HG02623 (cell line): ENCODE measurements around the gene CDH12.
"Not testable (repeated sequence)": the region's sequence is repeated elsewhere in the genome, so short reads cannot be mapped to it uniquely, and the experiment has no call there.

Experiments
- ATAC-seq: cut with Tn5 transposase; IDR thresholded peaks from one replicate; pipeline ENCODE4 v1.9.1; 2021; ENCODE audit warnings: moderate library complexity; ENCODE audit not compliant: unreplicated experiment

The CDH12 gene

DNA sequence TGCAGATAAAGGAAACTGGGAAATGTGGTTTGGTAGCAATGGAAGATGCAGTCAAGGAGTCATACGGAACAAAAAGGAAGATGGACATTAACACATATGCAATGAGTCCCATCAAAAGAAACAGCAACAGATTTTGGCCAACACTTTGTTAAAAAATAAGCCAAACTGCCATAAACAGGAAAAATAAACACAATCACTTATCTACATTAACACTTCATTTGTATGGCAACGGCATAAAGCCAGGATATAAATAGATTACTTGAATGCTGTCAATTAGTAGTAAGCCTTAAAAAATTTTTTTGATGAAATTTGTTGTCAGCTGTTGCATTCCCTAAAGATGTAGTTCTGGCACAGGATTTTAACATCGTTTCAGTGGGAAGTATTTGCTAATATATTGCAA lies 190.8 kb downstream of the CDH12 start:
- ATAC-seq, result no peak

- ATAC-seq, result no peak
These were observed 201.8 kb downstream of the CDH12 start for GRCh38 chr5:22651355-22651754.

DNA sequence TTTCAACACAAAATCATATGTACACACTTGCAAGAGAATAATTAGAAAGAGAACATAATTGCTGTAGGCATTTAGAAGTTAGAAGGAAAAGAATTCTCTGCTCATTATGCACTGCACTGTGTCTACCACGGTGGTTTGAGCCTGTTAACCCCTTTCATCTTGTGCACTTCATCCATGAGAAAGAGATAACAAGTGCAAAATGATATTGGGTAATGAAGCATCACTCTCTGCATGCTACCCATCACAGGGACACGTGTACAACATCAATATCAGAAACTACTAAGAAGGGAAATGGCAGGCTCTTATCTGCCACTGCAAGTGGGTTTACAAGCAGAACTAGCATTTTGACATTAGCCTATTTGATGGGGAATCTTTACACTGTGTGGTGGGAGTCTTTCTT lies 202.6 kb downstream of the CDH12 start:
- no peak for ATAC-seq

GRCh38 chr5:22649074-22649473 lies 204.1 kb downstream of the CDH12 start:
- ATAC-seq, result no peak

GRCh38 chr5:22644859-22645258 lies 208.3 kb downstream of the CDH12 start:
- ATAC-seq, result no peak

- no peak for ATAC-seq
These were observed 209.8 kb downstream of the CDH12 start for GRCh38 chr5:22643356-22643755.

DNA sequence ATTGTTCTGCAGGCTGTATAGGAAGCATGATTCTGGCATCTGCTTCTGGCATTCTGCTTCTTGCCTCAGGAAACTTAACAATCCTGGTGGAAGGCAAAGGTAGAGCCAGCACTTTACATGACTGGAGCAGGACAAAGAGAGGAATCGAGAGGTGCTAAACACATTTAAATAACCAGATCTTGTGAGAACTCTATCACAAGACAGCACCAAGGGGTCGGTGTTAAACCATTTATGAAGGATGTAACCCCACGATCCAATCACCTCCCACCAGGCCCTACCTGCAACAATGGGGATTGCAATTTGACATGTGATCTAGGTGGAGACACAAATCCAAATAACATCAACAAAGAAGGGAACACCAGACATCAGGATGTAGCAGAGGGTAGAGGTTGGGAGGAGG lies 221.5 kb downstream of the CDH12 start:
- ATAC-seq, result no peak

DNA sequence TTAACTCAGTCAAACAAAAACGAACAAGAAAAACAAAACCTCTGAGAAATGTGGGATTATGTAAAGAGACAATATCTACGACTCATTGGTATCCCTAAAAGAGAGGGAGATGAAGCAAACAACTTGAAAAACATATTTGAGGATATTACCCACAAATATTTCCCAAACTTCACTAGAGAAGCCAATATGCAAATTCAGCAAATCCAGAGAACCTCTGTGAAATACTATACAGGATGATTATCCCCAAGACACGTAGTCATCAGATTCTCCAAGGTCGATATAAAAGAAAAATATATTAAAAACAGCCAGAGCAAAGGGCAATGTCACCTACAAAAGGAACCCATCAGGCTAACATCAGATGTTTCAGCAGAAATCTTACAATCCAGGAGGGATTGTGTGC lies 226.1 kb downstream of the CDH12 start:
- ATAC-seq, result no peak

- ATAC-seq, result no peak
These were observed 227.7 kb downstream of the CDH12 start for GRCh38 chr5:22625451-22625850.

DNA sequence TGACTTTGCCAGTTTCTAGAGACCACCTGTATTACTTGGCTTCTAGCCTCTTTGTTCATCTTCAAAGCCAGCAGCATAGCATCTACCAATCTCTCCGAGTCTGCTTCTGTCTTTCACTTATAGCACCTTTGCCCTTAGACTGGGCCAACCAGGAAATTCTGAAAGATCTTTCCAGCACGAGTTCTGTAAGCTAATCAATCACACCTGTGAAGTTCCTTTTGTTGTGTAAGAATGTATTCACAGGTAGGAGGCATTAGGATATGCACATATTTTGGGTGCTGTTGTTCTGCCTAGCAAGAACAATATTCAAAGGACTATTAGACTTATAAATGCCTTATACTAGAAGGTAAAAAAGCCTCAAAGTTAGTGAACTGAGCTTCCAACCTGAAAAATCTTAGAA lies 232.1 kb downstream of the CDH12 start:
- no peak for ATAC-seq

DNA sequence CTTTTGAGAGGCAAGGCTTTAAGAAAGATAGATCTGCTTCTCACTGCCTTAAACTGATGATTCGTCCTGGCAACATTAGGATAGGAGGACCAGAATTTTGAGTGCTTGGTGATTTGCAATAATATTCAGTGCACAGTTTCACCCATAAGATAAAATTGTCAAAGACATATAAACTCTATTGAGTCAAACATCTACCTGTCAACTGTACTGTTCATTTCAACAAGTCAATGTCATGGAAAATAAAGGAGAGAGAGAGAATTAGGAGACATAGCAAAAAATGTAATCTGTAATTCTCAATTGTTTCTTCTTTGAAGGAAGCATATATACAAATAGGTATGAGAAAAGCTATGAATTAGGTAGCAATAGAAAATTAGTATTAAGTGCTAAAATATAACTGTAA lies 237.2 kb downstream of the CDH12 start:
- no peak for ATAC-seq

DNA sequence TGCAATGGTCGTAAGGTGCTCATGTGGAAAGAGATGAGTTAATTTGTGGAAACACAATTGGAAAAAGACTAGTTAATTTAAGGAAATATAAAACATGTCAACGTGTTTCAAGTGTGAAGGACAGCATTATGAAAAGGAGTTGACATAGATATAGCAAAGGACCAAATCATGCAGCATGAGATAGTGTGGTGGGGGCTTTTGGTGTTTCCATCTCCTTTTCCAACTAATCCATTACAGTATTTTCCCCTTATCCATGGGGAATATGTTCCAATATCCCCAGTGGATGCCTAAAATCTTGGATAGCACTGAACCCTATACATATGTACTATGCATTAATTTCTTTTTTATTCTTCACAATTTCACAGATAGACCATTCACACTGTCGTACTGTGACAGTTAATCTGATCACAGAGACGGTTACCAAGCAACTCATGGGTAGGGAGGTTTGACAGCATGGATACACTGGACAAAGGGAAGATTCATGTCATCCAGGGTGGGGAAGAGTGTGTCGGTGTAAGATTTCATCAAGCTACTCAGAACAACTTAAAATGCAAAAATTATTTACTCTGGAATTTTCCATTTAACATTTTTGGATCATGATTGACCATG lies 238.6 kb downstream of the CDH12 start:
- no peak for ATAC-seq

DNA sequence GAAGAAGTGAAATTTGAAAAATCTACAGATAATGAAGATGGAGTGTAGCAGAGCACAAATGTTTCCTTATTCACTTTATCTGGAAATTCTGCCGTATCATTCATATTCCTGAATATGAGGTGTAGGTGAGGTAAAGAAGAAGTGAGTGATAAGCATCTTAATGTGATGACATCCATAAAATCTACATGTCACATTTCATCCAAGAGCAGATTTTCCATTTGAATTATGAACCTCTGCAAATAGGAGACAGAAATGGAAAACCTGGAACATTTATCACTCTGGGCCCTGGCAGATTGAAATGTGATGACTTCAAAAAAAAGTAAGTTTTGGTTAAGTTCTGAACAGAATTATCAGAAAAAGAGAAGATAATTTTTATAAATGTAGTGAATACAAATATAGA lies 240.2 kb downstream of the CDH12 start:
- no peak for ATAC-seq

DNA sequence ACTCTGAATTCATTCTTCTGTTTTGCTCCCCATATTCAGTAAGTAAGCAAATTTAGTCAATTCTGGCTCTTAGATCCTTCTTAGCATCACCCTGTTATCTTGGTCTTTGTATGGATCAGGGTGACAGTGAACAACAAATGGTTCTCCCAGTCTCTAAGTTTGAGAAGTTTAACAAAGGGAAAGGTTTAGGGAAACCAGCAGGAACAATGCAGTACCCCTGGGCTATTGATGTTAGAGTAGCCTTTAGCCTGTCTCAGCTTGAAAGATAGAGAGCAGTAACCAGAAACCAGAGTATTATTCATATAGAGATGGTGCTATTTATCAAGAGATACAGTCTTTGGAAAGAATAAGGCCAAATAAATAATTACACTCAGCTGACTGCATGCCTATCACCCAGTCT lies 241.8 kb downstream of the CDH12 start:
- no peak for ATAC-seq

- ATAC-seq, result not testable (repeated sequence)
These were observed 245.6 kb downstream of the CDH12 start for GRCh38 chr5:22607498-22607897.

DNA sequence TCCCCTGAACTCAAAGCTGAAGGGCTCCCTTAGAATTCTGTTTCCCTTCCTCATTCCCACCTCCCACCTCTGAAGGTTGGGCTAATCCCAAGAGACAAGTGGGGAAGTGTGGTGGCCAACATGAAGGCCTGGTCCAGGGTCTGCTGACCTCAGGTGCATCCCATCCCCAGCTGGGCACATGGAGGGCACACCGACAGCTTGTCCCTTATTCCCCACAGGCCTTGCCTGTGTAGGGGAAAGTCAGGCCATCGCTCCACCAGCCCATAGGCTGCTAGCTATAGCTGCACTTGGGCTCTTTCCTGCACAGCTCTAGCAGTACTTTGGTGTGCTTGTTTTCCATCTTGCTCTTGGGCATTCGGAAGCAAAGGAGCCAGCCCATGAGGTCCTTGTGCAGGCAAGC lies 247.7 kb downstream of the CDH12 start:
- ATAC-seq, result no peak

DNA sequence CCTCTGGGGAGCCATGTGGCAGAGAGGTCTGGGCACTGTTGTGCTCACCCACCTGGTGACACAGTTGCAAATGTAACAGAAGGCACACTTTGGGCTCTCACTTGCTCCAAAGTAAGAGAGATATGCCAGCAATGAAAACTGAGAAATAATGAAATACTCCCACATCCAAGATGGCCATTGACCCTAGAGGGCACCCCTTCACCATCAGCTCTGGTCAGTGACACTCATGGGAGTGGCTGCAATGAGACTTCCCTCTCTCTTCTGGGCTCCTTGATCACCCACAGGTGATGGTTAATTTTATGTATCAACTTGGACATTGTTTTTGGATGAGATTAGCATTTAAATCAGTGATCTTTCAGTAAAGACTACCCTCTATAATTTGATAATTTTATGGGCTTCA lies 248.4 kb downstream of the CDH12 start:
- no peak for ATAC-seq

DNA sequence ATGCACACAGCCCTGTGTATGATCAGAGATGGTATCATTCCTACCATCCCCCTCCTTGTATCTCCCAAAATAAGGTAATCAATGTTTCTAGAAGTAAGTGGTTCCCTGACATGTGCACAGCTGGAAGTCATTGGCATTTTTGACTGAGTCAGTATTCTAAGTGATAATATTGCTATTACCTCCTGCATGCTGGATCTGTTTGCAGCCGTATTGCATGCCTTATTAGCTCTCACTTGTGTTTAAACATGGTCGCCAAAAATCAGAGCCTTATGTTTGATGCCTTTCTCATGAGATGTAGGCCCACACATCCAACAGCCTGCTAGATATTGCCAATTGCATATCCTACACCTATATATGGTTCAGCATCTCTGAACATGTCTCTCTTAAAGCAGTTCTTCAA lies 254.3 kb downstream of the CDH12 start:
- no peak for ATAC-seq

GRCh38 chr5:22596404-22596970 lies 256.7 kb downstream of the CDH12 start:
- ATAC-seq, result no peak

GRCh38 chr5:22594491-22594890 lies 258.7 kb downstream of the CDH12 start:
- ATAC-seq, result no peak

DNA sequence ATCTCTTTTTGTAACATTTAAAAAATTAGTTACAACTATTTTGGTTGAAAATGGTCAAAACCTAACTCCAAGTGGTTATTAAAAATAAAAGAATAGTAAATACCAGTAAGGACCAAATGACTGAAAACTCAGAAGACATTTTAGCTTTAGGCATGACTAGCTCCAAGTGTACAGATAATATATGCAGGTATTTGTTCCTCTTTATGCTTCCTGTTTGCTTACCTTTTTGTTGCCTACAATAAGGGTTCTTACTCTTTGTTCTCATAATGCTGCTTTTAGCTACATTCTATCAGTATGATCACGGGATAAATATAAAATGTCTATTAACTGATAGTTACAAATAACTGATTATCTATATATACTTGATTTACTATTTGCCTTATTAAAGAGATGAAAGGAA lies 259.6 kb downstream of the CDH12 start:
- peak; percentile 84 for ATAC-seq

GRCh38 chr5:22591461-22591860 lies 261.7 kb downstream of the CDH12 start:
- peak; percentile 48 for ATAC-seq

DNA sequence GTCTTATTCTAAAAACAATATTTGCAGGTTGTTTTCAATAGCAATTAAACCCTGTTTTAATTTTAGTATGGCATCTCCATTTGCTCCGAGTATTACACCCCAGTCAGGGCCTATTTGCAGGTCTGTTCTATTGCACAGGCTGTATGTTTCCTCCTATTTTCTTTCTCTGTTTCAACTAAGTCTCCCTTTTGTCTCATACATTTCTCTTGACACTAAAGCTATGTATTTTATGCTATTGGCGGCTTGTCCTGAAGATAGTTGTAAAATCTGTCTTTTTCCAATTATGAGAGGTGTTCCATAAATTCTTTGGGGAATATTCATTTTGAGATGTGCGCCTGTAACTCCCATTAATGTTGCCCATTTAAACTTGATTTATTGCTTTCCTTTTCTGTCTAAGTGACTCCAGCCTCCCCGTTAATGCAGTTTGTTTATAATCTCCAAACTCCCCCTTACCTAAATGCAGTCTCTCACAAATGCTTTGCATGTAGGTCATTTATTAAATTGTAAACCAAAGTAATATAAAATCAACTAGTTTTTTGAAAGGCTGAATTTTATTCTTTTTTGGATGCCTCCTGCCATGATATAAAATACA lies 262.4 kb downstream of the CDH12 start:
- no peak for ATAC-seq
